ENCODE data around the gene TRIM68.

DNA sequence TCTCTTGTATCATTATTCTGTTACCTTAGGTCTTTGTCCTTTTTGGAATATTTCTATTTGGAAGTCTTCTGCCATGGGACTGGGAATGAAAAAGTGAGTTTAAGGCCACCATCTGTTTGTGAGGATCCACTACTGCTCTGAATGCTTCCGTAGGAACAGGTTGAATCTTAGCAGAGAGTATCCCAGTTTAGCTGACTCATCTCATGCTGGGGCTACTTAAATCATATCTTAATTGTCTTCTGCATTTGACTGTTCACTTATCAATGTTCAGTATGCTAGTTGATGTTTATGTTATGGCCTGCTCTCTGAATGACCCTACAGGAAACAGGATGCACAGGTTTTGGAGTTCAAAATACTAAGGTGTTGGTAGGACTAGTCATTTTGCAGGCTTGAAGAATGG lies 27.9 kb downstream of the TRIM68 start:
- TF ChIP-seq, protein P1, sequence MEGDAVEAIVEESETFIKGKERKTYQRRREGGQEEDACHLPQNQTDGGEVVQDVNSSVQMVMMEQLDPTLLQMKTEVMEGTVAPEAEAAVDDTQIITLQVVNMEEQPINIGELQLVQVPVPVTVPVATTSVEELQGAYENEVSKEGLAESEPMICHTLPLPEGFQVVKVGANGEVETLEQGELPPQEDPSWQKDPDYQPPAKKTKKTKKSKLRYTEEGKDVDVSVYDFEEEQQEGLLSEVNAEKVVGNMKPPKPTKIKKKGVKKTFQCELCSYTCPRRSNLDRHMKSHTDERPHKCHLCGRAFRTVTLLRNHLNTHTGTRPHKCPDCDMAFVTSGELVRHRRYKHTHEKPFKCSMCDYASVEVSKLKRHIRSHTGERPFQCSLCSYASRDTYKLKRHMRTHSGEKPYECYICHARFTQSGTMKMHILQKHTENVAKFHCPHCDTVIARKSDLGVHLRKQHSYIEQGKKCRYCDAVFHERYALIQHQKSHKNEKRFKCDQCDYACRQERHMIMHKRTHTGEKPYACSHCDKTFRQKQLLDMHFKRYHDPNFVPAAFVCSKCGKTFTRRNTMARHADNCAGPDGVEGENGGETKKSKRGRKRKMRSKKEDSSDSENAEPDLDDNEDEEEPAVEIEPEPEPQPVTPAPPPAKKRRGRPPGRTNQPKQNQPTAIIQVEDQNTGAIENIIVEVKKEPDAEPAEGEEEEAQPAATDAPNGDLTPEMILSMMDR (IDR thresholded peaks at IDR 0.05; ENCODE audit: insufficient read depth, low read depth, low read length) = no peak
- TF ChIP-seq EZH2 (IDR thresholded peaks at IDR 0.05; ENCODE audit: insufficient read depth, low read length) = no peak

All from astrocyte (in vitro differentiated cells and primary cell).